HL-60 (cell line): ENCODE measurements around the gene NME7.

Experiments
- CTCF ChIP-seq: IDR thresholded peaks from one replicate; pipeline ENCODE4 v1.5.1; 2011; ENCODE audit warnings: low read length, control low read depth, inconsistent platforms; ENCODE audit not compliant: insufficient read depth
- GABPA ChIP-seq: IDR thresholded peaks from 2 replicates; pipeline ENCODE4 v1.6.1; 2012; ENCODE audit warnings: low read depth
- REST ChIP-seq: IDR thresholded peaks from 2 replicates; pipeline ENCODE4 v1.6.1; 2012; ENCODE audit warnings: low read depth; ENCODE audit not compliant: insufficient replicate concordance

- TF ChIP-seq CTCF = no peak
- no peak for TF ChIP-seq REST
- TF ChIP-seq GABPA = no peak
Observed at GRCh38 chr1:169371404-169371803, 3.8 kb upstream of the NME7 start.
